GM21717 (cell line): Measurements from ENCODE around the gene KLHL3.

ENCODE experiments used
- ATAC-seq: cut with Tn5 transposase; IDR thresholded peaks from one replicate; pipeline ENCODE4 v1.9.1; 2021; ENCODE audit warnings: mild to moderate bottlenecking, moderate library complexity; ENCODE audit not compliant: unreplicated experiment

The KLHL3 gene

DNA sequence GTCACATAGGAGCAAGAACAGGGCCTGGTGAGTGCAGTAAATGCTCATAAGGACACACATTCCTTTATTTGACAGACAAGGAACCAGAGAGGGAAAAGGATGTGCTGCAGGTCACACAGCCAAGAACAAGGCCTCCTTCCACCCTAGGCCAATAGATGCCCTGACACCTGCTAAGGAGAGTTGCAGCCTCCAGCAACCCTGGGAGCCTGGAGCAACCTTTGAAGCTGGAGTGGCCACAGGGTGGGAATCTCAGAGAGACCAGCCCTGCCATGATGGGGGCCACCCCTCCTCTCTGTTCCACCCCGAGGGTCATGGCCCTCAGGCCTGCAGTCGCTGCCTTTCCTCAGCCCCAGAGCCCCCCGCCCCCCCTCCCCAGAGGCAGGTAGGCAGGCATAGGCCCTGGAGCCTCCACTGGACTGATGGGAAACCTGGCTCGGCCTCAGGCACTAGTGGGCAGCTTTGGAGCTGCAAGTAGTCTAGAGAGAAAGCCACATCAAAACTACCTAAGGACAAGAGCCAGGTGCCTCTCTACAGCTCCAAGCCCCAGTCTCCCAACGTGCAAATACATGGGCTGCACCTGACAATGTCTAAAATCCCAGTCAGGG, 120.6 kb downstream of the KLHL3 start:
- ATAC-seq, result no peak

DNA sequence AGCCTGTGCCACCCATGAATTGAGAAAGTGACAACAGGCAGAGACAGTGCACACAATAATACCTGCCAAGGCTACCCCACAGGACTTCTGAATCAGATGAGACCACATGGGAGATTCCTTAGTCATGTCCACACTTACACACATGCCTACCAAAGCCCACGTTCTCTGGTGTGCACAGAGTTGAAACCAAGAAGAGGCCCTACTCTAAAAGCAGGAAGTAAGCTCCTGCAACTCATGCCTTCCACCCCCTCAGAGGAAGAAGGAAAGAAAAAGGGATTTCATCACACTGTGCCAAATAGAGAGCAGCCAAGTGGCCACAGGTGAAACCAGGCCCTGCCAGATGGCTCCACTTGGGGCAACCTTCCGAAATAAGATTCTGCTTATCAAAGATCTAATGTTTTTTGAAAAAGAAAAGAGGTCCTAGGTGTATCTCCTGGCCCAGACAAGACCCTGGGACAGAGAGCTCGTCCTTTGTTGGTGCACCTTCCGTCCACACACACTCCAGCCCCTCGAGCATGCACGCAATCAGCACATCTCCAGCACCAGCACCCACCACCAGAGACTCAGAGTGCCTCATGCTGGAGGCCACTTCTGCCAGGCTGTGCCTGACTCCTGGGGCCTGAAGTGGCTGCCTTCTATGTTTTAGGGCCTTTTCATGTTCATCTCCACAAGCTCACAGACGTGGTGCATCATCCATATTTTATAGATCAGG, 122.2 kb downstream of the KLHL3 start:
- ATAC-seq, result no peak

DNA sequence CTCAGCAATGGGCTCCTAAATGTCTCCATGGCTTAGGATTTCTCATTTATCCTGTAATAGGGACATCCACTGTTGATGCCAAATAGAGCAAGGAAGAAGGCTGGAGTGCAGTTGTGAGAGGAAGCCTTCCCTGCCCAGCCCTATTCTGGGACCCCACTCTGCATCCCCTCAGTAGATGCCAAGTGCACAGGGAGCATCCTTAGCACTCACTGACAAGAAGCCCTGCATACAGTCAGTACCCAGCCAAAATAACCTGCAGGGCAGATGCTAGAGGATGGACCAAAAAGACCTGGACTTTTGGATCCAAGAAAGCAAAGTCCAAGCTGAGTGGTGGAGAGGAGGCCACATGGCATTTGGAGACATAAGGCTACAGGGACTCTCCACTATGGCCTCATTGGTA, 123.3 kb downstream of the KLHL3 start:
- ATAC-seq, result no peak

DNA sequence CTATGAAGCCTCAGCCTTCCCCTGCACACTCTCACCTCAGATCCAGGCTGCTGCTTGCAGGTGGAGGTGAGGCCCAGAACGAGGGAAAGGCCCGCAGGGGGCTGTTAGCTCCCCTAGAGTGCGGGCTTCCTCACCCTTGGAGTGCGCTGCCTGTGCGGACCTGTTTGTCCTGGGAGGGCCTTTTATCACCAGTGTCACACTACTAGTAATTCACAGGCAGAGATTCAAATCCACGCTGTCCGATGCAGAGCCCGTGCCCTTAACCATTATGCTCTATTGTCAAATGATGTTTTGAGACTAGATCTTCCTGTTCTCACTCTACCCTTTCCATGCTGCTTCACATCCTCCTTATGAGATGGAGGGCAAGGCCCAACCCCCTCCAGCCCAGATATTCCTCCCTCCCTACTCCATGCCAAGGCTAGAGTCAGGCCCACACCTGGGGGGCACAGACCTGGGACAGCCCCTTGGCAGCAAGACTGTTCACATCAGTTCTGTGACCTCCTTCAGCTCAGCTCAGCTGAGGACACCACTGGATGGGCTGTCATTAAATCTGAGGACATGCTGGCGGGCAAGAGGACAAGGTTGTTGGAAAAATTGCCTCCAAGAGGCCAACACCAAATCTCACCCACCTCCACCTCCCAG, 124.0 kb downstream of the KLHL3 start:
- no peak for ATAC-seq

DNA sequence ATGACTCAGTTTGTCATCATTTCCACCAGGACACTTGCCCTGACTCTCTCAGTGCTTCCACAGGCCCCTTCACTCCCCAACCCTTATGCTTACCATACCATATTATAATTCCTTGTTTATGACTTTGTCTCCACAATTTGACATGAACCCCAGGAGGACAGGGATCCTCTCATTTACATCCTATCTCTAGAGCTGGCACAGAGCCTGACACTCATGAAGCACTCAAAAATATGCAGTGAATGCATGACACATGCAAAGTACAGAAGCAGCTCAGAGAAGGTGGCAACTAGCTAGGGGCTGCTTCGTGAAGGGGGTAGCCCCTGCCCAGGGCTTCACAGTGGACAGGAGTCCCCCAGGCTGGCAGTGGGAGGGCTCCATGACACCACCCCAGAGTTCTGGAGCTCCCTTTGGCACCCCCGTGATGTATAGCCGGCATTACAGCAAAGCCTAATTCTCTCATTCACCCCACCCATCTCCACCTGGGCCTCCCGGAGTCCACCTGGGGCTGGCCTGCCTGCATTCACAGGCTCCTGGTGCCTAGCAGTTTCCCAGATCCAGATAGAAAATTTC, 124.8 kb downstream of the KLHL3 start:
- ATAC-seq, result no peak

DNA sequence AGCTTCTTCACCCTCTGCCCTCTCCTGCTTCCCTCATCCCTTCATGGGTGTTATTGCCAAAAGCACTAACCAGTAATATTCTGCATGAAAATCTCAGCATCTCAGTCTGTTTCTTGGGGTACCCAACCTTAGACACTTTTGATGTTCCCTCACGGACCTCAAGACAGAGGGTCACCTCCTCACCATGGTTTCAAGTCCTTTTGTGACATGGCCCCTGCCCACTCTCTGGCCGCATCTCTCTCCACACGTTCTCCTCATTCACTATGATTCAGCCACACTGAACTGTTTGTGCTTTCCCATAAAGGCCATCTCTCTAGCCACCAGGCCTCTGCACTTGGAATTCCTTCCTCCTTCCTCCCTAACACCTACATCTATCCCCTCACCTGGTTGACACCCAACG, 125.3 kb downstream of the KLHL3 start:
- no peak for ATAC-seq

DNA sequence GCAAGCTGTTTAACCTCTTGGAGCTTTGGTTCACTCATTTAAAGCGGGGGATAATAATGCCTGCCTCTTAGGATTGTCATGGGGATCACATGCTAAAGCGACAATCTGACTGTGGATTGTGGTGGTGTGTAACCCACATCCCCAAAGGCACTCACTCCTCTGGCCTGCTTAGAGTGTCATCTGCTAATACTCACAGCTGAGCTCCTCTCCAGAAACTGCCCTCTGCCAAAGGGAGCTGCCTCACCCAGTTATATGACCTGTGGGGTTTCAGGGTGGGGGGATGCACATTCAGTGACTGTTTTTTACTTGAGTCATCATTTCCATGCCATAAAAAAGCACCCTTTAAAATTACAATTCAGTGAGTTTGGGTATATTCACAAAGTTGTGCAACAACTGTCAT, 126.8 kb downstream of the KLHL3 start:
- ATAC-seq, result no peak

DNA sequence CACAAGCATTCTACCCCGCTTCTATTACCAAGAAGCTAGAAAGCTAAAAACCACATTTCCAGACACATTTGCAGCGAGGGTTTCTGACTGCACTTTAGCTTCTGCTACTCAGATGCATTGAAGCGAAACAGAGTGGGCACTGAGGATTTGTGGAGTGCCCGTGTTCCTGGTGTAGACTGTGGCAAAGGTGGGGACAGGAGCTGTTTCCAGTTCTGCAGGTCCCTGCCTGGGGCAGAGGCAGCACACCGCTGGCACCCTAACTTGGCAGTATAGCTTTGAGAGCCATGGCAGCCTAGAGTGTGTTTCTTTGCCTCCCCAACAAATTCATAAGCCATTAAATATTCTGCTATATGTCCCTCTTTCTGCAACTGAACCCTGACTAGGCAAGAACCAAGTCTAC, 128.1 kb downstream of the KLHL3 start:
- ATAC-seq, result no peak

DNA sequence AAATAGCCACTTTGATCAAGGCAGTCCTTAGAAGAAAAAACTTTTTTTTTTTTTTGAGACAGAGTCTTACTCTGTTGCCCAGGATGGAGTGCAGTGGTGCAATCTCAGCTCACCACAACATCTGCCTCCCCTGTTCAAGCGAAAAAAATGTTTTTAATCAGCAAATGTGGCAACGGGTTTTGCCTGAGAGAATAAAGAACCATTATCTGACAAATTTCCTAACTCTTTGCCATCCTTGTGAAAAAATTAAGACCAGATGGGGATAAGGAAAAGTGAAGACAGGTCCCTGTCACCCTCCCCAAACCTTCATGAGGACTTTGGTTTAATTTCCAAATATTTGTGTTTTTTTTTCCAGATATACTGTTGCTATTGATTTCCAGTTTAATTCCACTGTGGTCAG, 129.5 kb downstream of the KLHL3 start:
- ATAC-seq, result no peak

DNA sequence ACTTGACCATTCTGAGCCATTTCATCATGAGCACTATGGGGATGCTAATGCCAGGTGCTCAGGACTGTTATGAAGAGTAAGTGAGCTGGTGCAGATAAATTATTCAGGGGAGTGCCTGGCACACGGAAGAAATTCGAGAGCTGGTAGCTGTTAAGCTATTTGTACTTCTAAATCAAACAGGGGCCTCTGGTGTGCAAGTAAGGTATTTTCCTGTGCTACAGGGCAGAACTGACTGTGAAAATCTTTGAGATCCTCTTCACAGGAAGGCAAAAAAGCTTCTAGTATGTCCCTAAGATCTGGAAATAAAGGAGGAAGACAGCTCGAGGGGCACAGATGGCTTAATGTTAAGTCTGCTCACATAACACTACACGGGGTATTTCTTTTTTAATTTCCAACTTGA, 130.5 kb downstream of the KLHL3 start:
- no peak for ATAC-seq

DNA sequence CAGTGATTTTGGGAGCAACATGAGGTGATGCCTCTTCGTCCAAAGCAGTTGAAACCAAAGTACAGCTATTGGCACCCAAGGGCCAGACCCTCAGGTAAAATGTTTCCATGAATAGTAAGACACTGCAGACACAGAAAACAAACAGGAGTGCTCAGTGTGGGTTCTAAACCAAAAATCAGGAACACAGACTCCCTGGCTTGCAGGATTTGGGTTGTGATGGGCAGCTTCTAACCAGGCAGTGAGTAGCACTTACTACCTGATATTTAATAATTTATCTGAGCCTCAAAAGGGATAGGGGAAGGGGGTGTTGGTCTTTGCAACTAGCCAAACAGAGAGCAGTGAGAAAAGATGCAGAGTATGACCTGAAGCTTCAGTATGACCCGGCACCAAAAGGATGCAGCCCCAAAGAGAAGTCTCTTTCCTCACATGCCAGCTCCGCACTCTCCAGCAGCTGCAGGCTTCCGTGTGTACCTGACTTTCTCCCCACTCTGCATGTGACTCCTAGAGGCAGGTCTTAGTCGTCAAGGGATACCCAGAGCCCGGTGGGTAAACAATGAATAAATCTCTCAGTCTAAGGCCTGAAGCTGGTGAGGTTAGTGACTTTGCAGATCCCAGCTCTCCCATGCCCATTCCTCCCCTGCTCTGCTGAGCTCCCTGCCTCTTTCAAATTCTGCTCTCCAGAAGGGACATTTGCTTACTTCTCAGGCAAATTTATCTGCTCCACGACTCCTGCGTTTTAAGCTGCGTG, 131.4 kb downstream of the KLHL3 start:
- no peak for ATAC-seq

DNA sequence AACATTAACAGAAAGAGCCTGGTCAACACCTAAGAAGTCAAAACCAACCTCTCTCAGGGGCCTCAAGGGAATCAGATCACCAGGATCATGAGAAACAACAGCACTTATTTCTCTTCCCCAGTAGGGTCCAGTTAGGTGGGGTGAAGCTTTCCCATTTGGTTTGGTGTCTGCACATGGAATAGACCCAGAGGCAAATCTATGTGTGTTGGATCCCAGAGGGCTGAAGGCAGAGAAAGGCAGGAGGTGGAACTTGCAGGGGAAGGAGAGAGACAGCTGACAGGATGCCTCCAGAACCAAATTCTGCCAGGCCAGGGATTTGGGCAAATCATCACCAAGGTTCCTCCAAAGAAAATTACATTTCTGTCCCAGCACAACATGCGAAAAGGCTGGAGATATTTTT, 132.0 kb downstream of the KLHL3 start:
- no peak for ATAC-seq

DNA sequence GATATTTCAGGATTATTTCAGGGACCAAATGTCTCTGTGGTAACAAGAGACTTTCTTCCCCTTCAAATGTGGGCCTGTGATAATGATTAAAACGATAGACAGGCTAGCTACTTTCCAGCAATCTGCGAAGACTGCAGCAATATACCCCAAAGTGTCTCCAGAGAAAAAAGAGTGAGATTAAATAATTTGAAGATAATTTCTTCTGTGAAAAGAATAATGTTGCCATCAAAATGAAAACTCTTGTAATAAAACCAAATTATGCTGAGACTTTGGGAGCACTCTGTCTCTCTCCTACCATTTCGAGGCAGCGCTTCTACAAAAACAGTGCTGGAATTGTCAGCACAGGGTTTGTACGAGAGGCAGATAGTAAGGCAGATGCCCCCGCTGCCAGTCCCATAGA, 132.5 kb downstream of the KLHL3 start:
- ATAC-seq, result no peak

DNA sequence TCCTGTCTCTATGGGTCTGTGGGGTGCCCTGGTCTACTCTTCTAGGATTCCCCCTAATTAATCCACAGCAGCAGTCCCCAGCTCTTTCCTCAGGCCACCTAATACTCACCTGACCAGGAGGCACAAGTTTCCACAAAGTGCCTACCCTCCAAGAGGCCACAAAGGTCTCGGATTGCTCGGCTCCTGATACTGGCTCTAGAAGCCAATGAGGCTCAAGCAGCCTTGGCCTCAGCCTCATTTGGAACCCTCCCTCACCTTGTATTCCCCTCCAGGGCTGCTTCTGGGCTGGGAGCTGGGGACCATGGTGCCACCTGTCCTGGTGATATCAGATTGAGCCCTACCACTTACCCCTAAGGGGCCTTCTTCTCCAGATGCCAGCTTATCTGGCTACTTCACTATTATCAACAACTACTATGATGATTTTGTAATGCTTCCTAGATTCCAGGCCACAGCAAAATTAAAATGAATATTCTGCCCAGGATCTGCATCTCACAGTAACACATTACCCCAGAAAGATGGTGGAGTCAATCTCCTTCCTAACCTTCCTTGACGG, 133.1 kb downstream of the KLHL3 start:
- ATAC-seq, result no peak

DNA sequence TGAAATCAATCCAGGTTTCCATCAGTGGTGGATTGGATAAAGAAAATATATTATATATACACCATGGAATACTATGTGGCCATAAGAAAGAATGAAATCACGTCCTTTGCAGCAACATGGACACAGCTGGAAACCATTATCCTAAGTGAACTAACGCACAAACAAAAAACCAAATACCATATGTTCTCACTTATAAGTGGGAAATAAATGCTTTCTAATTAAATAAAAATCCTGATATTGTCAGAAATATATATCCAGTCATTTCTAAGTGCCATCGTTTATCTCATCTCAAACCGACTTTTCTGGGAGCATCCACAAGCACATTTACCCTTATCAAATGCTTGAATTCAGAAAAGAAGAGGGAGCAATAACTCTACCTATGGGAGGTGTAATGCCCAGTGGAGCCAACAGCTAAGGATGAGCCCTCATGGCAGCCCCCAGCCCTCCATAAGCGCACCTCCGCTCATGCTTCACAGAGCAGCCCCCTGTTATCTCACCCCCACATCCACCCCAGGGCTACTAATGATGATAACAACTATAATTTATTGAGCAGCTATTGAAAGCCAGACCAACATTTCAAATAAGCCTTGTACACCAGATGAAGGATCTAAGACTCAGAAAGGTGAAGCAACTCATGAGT, 135.0 kb downstream of the KLHL3 start:
- no peak for ATAC-seq

DNA sequence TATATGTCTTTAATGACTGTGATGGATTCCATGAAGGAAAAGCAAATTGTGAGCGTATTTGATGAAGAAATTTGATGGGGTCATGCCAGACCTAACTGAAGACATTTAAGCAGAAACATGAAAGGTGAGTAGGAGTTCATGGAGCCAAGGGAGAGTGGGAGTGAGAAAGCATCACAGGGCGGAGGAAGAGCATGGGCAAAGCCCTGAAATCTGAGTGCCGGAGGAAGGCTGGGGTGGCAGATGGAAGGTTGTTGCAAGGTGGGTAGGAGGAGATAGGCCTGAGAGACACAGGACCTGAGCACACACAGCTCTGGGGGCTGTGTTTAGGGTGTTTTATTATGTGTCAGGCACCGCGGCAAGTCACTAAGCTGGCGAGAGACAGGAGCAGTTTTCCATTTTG, 136.4 kb downstream of the KLHL3 start:
- ATAC-seq, result no peak

DNA sequence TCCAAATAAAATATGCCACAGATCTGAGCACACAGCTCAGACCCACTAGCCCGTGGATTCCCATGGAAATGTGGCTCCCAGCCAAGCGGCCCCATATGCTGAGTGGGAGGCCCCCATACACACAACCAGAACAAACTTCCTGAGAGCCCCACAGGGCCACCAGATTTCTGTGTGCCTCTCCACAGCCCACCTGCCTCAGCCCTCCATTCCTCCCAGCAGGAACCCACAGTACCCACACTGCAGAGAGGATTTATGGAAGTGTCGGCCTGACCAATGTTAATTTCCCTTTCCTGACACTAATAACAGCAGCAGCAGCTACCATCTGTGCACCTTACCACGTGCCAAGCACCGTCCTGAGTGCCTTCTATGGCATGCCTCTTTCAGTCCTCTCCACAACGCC, 137.5 kb downstream of the KLHL3 start:
- ATAC-seq, result no peak

DNA sequence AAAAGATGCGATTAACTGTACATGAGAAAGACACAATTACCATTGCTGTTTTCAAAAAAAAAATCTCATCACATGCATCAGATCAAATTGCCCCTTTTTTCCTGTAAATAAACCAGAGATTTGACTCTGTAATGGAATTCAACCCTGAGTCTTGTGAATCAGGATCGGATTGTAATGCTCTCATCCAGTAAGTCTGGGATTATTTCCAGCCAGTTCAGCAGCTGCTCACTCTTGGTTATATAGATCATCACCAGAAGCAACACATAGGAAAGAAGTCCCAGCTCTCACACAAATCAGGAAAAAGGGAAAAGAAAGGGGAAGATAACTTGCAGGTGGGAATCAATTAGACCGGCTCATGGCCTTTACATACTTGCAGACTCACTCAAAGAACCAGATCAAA, 138.9 kb downstream of the KLHL3 start:
- no peak for ATAC-seq

DNA sequence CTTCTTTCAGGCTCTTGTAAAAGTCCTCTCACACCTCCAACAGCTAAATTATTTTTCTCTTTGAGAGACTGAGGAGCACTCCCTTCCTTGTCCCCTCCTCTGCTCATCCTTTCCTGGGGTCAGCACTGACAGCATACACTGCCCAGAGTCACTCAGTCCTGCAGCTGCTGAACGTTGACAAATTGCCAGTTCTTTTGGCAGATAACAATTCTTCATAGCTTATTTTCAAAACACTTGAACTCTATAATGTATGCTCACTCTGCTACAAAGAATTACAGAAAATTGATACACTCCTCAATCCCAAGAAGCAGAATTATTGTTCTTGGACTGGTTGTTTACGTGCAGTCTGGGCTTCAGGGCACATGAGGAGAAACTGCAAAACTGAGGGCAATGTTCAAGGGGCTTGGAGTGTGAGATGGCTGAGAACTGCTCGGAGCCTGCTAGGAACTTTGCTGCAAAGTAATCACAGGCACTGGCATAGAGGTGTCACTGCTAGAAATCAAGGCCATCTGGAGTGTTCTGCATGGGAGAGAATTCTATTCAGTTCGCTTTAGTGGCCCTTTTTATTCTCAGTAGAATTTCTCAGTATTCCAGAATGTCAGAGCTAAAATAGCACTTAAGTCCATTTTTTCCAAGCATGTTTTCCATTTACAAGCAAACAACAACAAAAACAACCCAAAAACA, 140.4 kb downstream of the KLHL3 start:
- no peak for ATAC-seq

DNA sequence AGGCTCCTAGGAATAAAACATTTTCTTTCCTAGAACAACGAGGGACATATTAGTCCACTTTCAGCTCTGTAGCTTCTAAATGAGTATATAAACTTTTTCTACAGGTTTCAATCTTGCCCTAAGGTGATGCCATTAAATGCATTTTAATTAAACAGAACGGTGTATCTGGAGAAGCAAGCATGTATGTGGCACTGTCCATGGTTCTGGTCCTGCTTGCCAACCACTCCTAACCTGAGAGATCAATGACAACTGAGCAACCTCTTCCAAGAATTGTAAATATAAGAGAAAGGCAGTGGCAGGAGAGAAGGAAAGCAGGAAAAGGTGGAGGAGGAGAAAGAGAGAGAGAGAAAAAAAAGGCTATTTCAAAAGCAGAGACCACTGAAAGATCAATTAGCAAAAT, 141.2 kb downstream of the KLHL3 start:
- no peak for ATAC-seq
